Measurements from ENCODE around the gene OR13C9. TPM values are rescaled to one million over a fixed set of nuclear protein-coding genes. Genes with fewer than 3 reads are reported as not detected.

OR13C9 gene
- polyA plus RNA-seq, 4 donors, result not detected

- DNase-seq (no peak), FAIRE-seq (no peak)
- H3K9me3 ChIP-seq (ENCODE audit: control insufficient read depth in 2 of 2, insufficient read depth in 1 of 2, low read depth in 1 of 2, low read length in 1 of 2), result peaks cover 0 to 2% of the 10 kb centered on the region in 2 donors
- H3K36me3 ChIP-seq (ENCODE audit: control insufficient read depth in 3 of 3, insufficient read depth in 2 of 3, low read depth in 1 of 3, low read length in 3 of 3), result no peaks in the 10 kb centered on the region
- 62 to 63% (median 62%) methylated on average over 1 of the region's 1 CpG for WGBS, 3 donors
- H3K27me3 ChIP-seq (ENCODE audit: control insufficient read depth in 3 of 3, insufficient read depth in 3 of 3, low read length in 3 of 3), result no peaks in the 10 kb centered on the region
- no peak overlapping the region for H3K27ac ChIP-seq (ENCODE audit: low read depth in 1 of 3, low read length in 2 of 3)
- H3K4me3 ChIP-seq (ENCODE audit: low read depth in 1 of 3, low read length in 3 of 3), result no peak overlapping the region
- no peaks in the 10 kb centered on the region for H3K4me1 ChIP-seq (ENCODE audit: control insufficient read depth in 3 of 3, insufficient read depth in 2 of 3, low read depth in 1 of 3, low read length in 2 of 3)
Measured at GRCh38 chr9:104572612-104573011, 45.4 kb downstream of the OR13C9 start.

DNA sequence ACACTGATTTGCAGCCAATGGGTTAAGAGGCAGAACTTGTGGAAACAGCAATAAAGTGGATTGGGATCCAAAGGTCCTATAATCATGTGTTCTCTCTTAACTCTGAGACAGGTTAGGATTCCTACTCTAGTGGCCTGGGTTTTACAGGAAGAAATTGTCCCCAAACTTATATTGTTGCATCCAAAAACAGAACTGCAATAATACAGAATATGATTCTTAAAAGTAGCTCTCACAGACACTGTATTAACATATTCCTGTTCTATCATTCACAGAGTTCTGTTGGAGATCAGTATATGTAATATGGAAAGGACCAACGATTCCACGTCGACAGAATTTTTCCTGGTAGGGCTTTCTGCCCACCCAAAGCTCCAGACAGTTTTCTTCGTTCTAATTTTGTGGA, 49.1 kb downstream of the OR13C9 start, which contains the start of gene OR13C8:
TSS of gene OR13C8 (plus strand) at position 301 of the 400 bp plus-strand sequence. CDS start at position 301, 0 bp downstream.
- no peaks in the 10 kb centered on the region for H3K36me3 ChIP-seq (ENCODE audit: control insufficient read depth in 3 of 3, insufficient read depth in 2 of 3, low read depth in 1 of 3, low read length in 3 of 3)
- 84 to 90% (median 90%) methylated on average over 4 of the region's 4 CpGs for WGBS, 3 donors
- H3K4me1 ChIP-seq (ENCODE audit: control insufficient read depth in 3 of 3, insufficient read depth in 2 of 3, low read depth in 1 of 3, low read length in 2 of 3), result no peaks in the 10 kb centered on the region
- H3K4me3 ChIP-seq (ENCODE audit: low read depth in 1 of 3, low read length in 3 of 3), result no peak within 1 kb of the TSS
- peaks cover 0 to 2% of the 10 kb centered on the region in 2 donors for H3K9me3 ChIP-seq (ENCODE audit: control insufficient read depth in 2 of 2, insufficient read depth in 1 of 2, low read depth in 1 of 2, low read length in 1 of 2)
- DNase-seq, result no peak
- FAIRE-seq, result no peak
- no peak within 1 kb of the TSS for H3K27ac ChIP-seq (ENCODE audit: low read depth in 1 of 3, low read length in 2 of 3)
- H3K27me3 ChIP-seq (ENCODE audit: control insufficient read depth in 3 of 3, insufficient read depth in 3 of 3, low read length in 3 of 3), result no peaks in the 10 kb centered on the region

Other genes with a start within 250 kb of the OR13C9 start
- not detected for gene OR13F1, start 113.9 kb downstream of the OR13C9 start, polyA plus RNA-seq
- not detected for gene OR13C4, start 91.0 kb downstream of the OR13C9 start, polyA plus RNA-seq
- not detected for gene OR13C3, start 81.3 kb downstream of the OR13C9 start, polyA plus RNA-seq
- gene OR13C8, start 49.0 kb downstream of the OR13C9 start, polyA plus RNA-seq, result not detected
- gene OR13C5, start 18.8 kb downstream of the OR13C9 start, polyA plus RNA-seq, result not detected
- not detected for gene OR13C2, start 12.6 kb downstream of the OR13C9 start, polyA plus RNA-seq
- not detected for gene OR13D1, start 76.3 kb upstream of the OR13C9 start, polyA plus RNA-seq
- gene NIPSNAP3A, start 129.5 kb upstream of the OR13C9 start, polyA plus RNA-seq, result 10 to 100 TPM; 26.5 to 41.7 (median 35.3) TPM
- 1 to 10 TPM in 2 of 4 donors, under 1 TPM in 1, not detected in 1; 0.67 to 3.1 (median 1.1) TPM for gene NIPSNAP3B, start 145.9 kb upstream of the OR13C9 start, polyA plus RNA-seq